Coronary artery (tissue), 2 donors: ENCODE measurements around the gene C9orf72.

Source experiments
- DNase-seq: peaks from one replicate; pipeline ENCODE4 v3.0.0-alpha.2; 2017; ENCODE audit warnings: low spot score
- H3K27ac ChIP-seq, 2 donors: fragments of 200-600 bp; sonication (generic); one replicate each; pipeline ENCODE4 v1.5.1; 2016 to 2019
- H3K4me3 ChIP-seq: fragments of 200-600 bp; sonication (generic); 2 replicates; pipeline ENCODE4 v1.5.1; 2016; ENCODE audit warnings: mild to moderate bottlenecking, moderate library complexity
- TF ChIP-seq, protein P1 (sequence below): fragments of 200-600 bp; sonication (generic); IDR thresholded peaks from one replicate; pipeline ENCODE4 v1.5.1; 2019; ENCODE audit warnings: antibody characterized with exemption

The C9orf72 gene

GRCh38 chr9:27591672-27592071 lies 18.4 kb upstream of the C9orf72 start:
- Histone ChIP-seq H3K27ac (no peak overlapping the region), H3K4me3 (no peak overlapping the region)
- no peak for DNase-seq
- TF ChIP-seq, protein P1, sequence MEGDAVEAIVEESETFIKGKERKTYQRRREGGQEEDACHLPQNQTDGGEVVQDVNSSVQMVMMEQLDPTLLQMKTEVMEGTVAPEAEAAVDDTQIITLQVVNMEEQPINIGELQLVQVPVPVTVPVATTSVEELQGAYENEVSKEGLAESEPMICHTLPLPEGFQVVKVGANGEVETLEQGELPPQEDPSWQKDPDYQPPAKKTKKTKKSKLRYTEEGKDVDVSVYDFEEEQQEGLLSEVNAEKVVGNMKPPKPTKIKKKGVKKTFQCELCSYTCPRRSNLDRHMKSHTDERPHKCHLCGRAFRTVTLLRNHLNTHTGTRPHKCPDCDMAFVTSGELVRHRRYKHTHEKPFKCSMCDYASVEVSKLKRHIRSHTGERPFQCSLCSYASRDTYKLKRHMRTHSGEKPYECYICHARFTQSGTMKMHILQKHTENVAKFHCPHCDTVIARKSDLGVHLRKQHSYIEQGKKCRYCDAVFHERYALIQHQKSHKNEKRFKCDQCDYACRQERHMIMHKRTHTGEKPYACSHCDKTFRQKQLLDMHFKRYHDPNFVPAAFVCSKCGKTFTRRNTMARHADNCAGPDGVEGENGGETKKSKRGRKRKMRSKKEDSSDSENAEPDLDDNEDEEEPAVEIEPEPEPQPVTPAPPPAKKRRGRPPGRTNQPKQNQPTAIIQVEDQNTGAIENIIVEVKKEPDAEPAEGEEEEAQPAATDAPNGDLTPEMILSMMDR = no peak

GRCh38 chr9:27591093-27591492 lies 17.8 kb upstream of the C9orf72 start:
- Histone ChIP-seq H3K27ac (no peak overlapping the region), H3K4me3 (no peak overlapping the region)
- TF ChIP-seq, protein P1 = no peak
- DNase-seq = no peak

GRCh38 chr9:27590651-27591050 lies 17.4 kb upstream of the C9orf72 start:
- no peak for DNase-seq
- H3K4me3 ChIP-seq = no peak overlapping the region
- H3K27ac ChIP-seq = no peak overlapping the region
- TF ChIP-seq, protein P1 = no peak

DNA sequence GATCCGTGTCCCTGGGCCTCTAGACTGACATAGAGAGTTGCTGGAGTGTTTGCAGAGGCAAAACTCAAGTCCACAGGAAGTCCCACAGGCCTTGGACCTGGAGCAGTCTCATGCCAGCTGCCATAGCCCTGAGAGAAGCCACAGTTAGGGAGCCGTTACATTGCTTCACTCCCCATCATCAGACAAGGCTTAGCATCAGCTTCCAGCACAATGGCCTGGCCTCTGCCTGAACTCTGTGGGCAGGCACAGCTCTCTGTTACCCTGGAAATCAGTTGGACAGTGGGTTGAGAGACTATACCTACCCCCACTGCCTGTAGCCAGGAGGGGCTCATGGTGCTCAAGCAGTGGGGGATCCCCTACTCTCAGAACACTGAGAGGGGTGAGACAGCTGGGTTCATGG lies 16.2 kb upstream of the C9orf72 start:
- H3K27ac ChIP-seq = no peak overlapping the region
- no peak overlapping the region for H3K4me3 ChIP-seq
- TF ChIP-seq, protein P1 = no peak
- DNase-seq = no peak

DNA sequence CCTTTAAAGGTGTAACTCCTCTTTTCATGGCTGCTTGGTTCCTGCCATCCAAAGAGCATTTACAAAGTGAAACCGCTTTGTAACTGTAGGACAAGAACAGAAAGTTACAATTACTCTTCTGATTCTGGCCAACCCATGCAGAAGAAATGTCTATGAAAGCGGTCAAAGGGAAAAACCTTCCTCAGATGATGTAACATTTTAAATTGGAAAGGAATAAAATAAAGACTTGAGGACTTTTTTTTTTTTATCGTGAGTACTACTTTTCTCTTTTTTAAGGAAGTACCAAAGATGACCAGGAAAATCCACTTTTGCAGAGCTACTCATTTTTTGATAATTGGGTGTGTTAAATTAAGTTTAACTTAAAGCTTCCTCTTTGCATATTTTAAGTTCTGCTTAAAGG lies 13.0 kb upstream of the C9orf72 start:
- TF ChIP-seq, protein P1 = no peak
- peak overlapping the region in 1 of 2 donors; percentile 17 for H3K27ac ChIP-seq
- no peak overlapping the region for H3K4me3 ChIP-seq

GRCh38 chr9:27584931-27585330 lies 11.7 kb upstream of the C9orf72 start:
- no peak overlapping the region for H3K4me3 ChIP-seq
- no peak overlapping the region for H3K27ac ChIP-seq
- DNase-seq = no peak
- TF ChIP-seq, protein P1 = no peak

More for the DNA sequence above, 13.0 kb upstream of the C9orf72 start:
- DNase-seq = no peak

DNA sequence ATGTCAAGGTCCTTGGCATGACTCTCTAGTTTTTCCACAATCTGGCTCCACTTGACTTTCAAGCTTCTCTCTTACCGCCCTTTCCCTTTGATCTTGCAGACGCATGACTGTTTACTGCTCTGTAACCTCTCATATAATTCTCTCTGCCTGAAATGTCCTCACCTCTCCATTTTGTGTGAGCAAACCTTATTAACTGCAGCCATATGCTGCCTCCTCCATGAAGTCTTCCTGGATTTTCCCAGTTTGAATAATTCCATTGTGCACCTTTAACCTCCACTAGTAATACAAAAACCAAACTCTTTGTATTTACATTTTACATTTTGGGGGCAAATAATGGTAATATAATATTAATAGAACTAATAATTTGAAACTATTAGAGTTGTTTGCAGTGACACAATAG lies 9.5 kb upstream of the C9orf72 start:
- no peak overlapping the region for H3K4me3 ChIP-seq
- no peak for DNase-seq
- TF ChIP-seq, protein P1 = no peak
- H3K27ac ChIP-seq = no peak overlapping the region
